Epithelial cell of esophagus (primary cell): ENCODE measurements around the gene MAP2K2.

ENCODE experiments used
- DNase-seq: peaks from one replicate; pipeline ENCODE4 v3.0.0; 2010; ENCODE audit warnings: low read depth
- H3K4me3 ChIP-seq: 2 replicates; pipeline ENCODE4 v1.5.1; 2011; ENCODE audit warnings: mild to moderate bottlenecking, low read length, control low read depth
- CTCF ChIP-seq: IDR thresholded peaks from 2 replicates; pipeline ENCODE4 v1.5.1; 2011; ENCODE audit warnings: low read depth, mild to moderate bottlenecking, low read length, control low read depth, inconsistent platforms; ENCODE audit not compliant: insufficient read depth; ENCODE audit errors: missing control alignments

MAP2K2 gene

GRCh38 chr19:4061683-4062418 is 62.1 kb downstream of the MAP2K2 start:
- no peak for TF ChIP-seq CTCF
- peak overlapping the region; percentile 73 for H3K4me3 ChIP-seq
- DNase-seq: peak; percentile 73

DNA sequence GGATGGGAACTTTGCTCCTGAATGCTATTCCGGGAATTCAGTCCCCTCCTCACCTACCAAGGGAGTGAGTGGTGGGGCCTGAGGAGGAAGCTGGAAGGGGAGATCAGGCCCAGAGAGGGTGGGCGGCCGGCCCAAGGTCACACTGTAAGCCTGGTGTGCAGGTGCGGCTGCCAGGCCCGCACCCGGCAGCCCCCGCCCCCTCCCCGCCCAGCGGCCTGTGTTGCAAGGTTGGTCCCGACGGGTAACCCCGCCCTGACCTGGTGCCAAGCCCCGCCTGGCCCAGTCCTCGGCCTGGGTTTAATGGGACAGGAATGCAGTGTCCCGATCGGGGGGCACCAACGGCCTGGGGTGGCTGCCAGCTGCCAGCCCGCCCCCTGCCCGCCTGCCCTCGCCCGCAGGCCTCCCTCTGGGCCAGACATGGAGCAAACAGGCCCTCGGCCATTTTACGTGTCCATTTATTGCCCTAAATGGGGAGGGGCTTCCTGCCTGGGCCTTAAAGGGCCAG is 62.7 kb downstream of the MAP2K2 start:
- peak overlapping the region; percentile 32 for H3K4me3 ChIP-seq
- peak; percentile 73 for DNase-seq
- TF ChIP-seq CTCF: no peak

DNA sequence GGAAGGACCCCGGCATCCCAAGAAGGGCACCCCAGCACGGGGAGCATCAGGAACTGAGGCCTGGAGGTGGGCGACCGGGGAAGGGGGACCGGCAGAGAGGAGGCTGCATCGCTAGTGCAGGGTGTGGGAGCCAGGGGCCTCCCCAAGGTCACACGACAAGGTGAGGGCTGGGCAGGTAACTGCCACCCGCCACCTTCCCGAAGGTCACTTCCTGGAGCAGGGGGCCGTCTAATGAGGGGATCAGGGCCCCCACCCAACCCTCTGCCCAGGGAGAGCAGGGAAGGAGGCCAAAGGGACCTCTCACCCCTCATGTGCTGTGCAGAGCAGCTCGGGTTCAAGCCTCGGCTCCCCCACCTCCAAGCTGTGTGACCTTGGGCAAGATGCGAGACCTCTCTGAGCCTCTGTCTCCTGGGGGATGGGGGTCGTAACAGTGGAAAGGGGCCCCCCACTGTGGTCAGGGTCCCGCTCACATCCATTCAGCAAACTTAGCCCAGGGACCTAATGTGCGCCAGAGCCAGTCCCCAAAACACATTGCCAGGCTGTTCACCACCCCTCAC is 63.2 kb downstream of the MAP2K2 start:
- peak overlapping the region; percentile 32 for H3K4me3 ChIP-seq
- no peak for TF ChIP-seq CTCF
- DNase-seq: no peak

GRCh38 chr19:4059891-4060620 is 63.9 kb downstream of the MAP2K2 start:
- peak overlapping the region; percentile 32 for H3K4me3 ChIP-seq
- DNase-seq: peak; percentile 80
- no peak for TF ChIP-seq CTCF

DNA sequence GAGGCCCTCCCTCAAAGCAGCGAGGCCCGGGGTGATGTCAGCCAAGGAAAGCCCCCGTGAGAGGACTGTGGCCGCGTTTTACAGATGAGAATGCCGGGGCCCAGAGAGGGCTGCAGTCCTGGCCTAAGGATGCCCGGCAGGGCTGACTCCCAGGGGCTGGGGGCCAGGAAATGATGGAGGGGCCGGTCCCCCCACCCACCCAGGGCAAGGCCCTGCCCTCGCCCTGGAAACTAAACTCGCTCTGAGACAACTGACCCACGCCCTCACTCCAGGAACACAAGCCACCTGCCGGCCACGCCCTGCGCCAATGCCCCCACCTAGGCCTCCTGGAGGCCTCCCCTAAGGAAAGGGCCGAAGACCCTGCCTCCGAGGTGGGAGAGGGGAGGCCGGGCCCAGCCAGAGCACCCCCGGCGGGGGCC is 64.5 kb downstream of the MAP2K2 start:
- DNase-seq: no peak
- no peak for TF ChIP-seq CTCF
- H3K4me3 ChIP-seq: peak overlapping the region; percentile 32

- DNase-seq: no peak
- no peak for TF ChIP-seq CTCF
- peak overlapping the region; percentile 32 for H3K4me3 ChIP-seq
Observed at GRCh38 chr19:4058693-4059452, 65.0 kb downstream of the MAP2K2 start.
